Endothelial cell of umbilical vein (primary cell): ENCODE data around the gene PEBP1. TPM values are rescaled to one million over a fixed set of nuclear protein-coding genes. Genes with fewer than 3 reads are reported as not detected.

ENCODE experiments used
- BruUV-seq: library from RNA; stranded (reverse); fragments of 400-500 nt; replicated peaks from 2 replicates; lab custom pipeline; 2021; lab: Mats Ljungman, UMichigan
- CTCF ChIA-PET: fragments of 300-600, 350-600 bp; sonication (Branson Sonifier 250); formaldehyde crosslinking; loops from one replicate; lab custom pipeline; 2021; ENCODE audit warnings: antibody characterized with exemption, inconsistent platforms; lab: Charles Lee
- POLR2A ChIA-PET: fragments of 300-600, 350-600 bp; sonication (Branson Sonifier 250); formaldehyde crosslinking; loops from one replicate; lab custom pipeline; 2021; ENCODE audit warnings: antibody characterized with exemption, inconsistent platforms; lab: Charles Lee
- DNase-seq: peaks from one replicate; pipeline ENCODE4 v3.0.0-alpha.2; 2011; ENCODE audit warnings: low read depth, low spot score
- FAIRE-seq: peaks from 2 replicates; lab custom pipeline; 2011; peaks lifted over from hg19 to GRCh38; lab: Jason Lieb, UNC
- H2AFZ ChIP-seq: 2 replicates; pipeline ENCODE4 v1.6.0; 2012; ENCODE audit warnings: low read depth, low read length, control low read depth, inconsistent platforms
- H3K27ac ChIP-seq: 2 replicates; pipeline ENCODE4 v1.5.1; 2011; ENCODE audit warnings: low read depth, mild to moderate bottlenecking, control low read depth, low read length, moderate library complexity; ENCODE audit not compliant: insufficient read depth
- H3K27me3 ChIP-seq, 2 experiments: 2 replicates each; pipeline versions ENCODE4 v1.6.0 to v1.6.1; 2011; ENCODE audit warnings: low read length in 2 of 2, mixed read lengths in 1 of 2; ENCODE audit not compliant: control insufficient read depth in 2 of 2, insufficient read depth in 2 of 2
- H3K36me3 ChIP-seq, 2 experiments: 2 replicates in 1 of 2; 3 replicates in 1 of 2; pipeline ENCODE4 v1.5.1; 2011; ENCODE audit warnings: low read length in 2 of 2, mild to moderate bottlenecking in 1 of 2, moderate library complexity in 1 of 2; ENCODE audit not compliant: control insufficient read depth in 2 of 2, insufficient read depth in 2 of 2; ENCODE audit errors: extremely low read depth in 1 of 2
- H3K4me1 ChIP-seq: 3 replicates; pipeline ENCODE4 v1.5.1; 2011; ENCODE audit warnings: mild to moderate bottlenecking, low read length; ENCODE audit not compliant: control insufficient read depth, insufficient read depth; ENCODE audit errors: extremely low read depth
- H3K4me2 ChIP-seq: 2 replicates; pipeline ENCODE4 v1.6.1; 2011; ENCODE audit warnings: low read length, control low read depth, mixed read lengths; ENCODE audit not compliant: insufficient read depth
- H3K4me3 ChIP-seq, 3 experiments: fragments of 200-600 bp in 1 of 3; sonication (generic), shearing (Covaris generic) in 1 of 3; replicated peaks in 1 of 3; 2 replicates each; pipeline ENCODE4 v1.5.1; 2011 to 2016; ENCODE audit warnings: control low read depth in 3 of 3, low read length in 3 of 3, mild to moderate bottlenecking in 2 of 3, inconsistent platforms in 1 of 3, low read depth in 1 of 3, moderate library complexity in 1 of 3; ENCODE audit not compliant: insufficient read depth in 1 of 3
- H3K79me2 ChIP-seq: 2 replicates; pipeline ENCODE4 v1.6.0; 2012; ENCODE audit warnings: low read length, inconsistent platforms; ENCODE audit not compliant: control insufficient read depth, insufficient read depth
- H3K9ac ChIP-seq: replicated peaks from 2 replicates; pipeline ENCODE3; 2011; ENCODE audit warnings: low read length, control low read depth; ENCODE audit not compliant: insufficient read depth; ENCODE audit errors: extremely low read depth
- H3K9me1 ChIP-seq: replicated peaks from 3 replicates; pipeline ENCODE4 v1.6.0; 2011; ENCODE audit warnings: mild to moderate bottlenecking, low read length; ENCODE audit not compliant: control insufficient read depth, insufficient read depth; ENCODE audit errors: extremely low read depth
- H3K9me3 ChIP-seq: replicated peaks from 2 replicates; pipeline ENCODE4 v1.5.1; 2012; ENCODE audit warnings: low read length, inconsistent platforms; ENCODE audit not compliant: control insufficient read depth, insufficient read depth
- H4K20me1 ChIP-seq: replicated peaks from 2 replicates; pipeline ENCODE3; 2011; ENCODE audit warnings: mild to moderate bottlenecking, low read length; ENCODE audit not compliant: control insufficient read depth, insufficient read depth; ENCODE audit errors: extremely low read depth
- CTCF ChIP-seq, 2 donors: IDR thresholded peaks; 1 replicate in 1 of 2; 2 replicates in 1 of 2; pipeline ENCODE4 v1.5.1; 2011; ENCODE audit warnings: low read length in 2 of 2, mild to moderate bottlenecking in 2 of 2, moderate library complexity in 2 of 2, control low read depth in 1 of 2, inconsistent platforms in 1 of 2, low read depth in 1 of 2; ENCODE audit not compliant: insufficient read depth in 1 of 2; ENCODE audit errors: extremely low read depth in 1 of 2
- MAX ChIP-seq: IDR thresholded peaks from 2 replicates; pipeline ENCODE4 v1.6.1; 2011; ENCODE audit not compliant: insufficient read depth, insufficient read length
- dilution Hi-C: fragments of 300-500 bp; cut with MboI; formaldehyde crosslinking; loops from one replicate; pipeline ENCODE4 v1.15.0; 2019; ENCODE audit warnings: low sequenced_read_pairs; ENCODE audit not compliant: extremely low pct_ligation_motif_present
- intact Hi-C: fragments of 100-400 bp; cut with micrococcal nuclease; formaldehyde crosslinking; loops from one replicate; pipeline ENCODE4 v1.10.0; 2022
- polyA plus RNA-seq, 4 experiments: library from polyadenylated mRNA; depleted of rRNA in 3 of 4; stranded (reverse) in 3 of 4; unstranded in 1 of 4; fragments of >200 nt; gene quantifications; 2 replicates each; pipeline versions ENCODE4 v1.2.1 to v1.2.3, GENCODE V29; 2011 to 2012; ENCODE audit warnings: missing spikeins in 1 of 4
- total RNA-seq: library from RNA; stranded (reverse); gene quantifications from 2 replicates; pipeline ENCODE4 v1.2.3, GENCODE V29; 2021

PEBP1 gene
- total and polyA plus RNA-seq, 2 donors (not counting 3 experiments of a cell fraction or from before 2014, with no cell fraction given): 185 to 261 TPM

- no TSS peak for BruUV-seq
- peak; percentile 88 for FAIRE-seq
- no peaks in the 10 kb centered on the region for H3K9me3 ChIP-seq
Observed at GRCh38 chr12:118120579-118121363, 15.2 kb upstream of the PEBP1 start.

More at GRCh38 chr12:118120579-118121363, 15.2 kb upstream of the PEBP1 start:
- POLR2A ChIA-PET: no interaction called here
- Histone ChIP-seq H3K27me3 (no peaks in the 10 kb centered on the region), H3K79me2 (no peaks in the 10 kb centered on the region), H3K36me3 (no peaks in the 10 kb centered on the region), H3K27ac (peak overlapping the region; percentile 24), H3K4me2 (no peak overlapping the region), H3K9ac (peak overlapping the region; percentile 69), H3K9me1 (no peaks in the 10 kb centered on the region), H2AFZ (peak overlapping the region; percentile 54), H3K4me1 (no peaks in the 10 kb centered on the region), H3K4me3 (no peak overlapping the region), H4K20me1 (no peaks in the 10 kb centered on the region)
- dilution Hi-C loops (no loop called here), intact Hi-C loops (loop anchor here (1.0 to 5.0 kb wide), 5 partner anchors 16 to 917 kb away; partner anchors contain the start of genes PEBP1, SUDS3 and VSIG10)
- TF ChIP-seq MAX: no peak
- TF ChIP-seq CTCF (IDR thresholded peaks at IDR 0.05; ENCODE audit: extremely low read depth in 1 of 2, insufficient read depth in 1 of 2, low read depth in 1 of 2, low read length in 2 of 2): peak; percentile 22 to 67
- peak; percentile 52 for DNase-seq
- CTCF ChIA-PET: interaction anchor here (0.6 to 4.1 kb wide), 28 partner anchors 8 to 1292 kb away, joined by 3 to 60 read pairs (median 4); partner anchors contain the start of genes PEBP1, SUDS3, TAOK3 and VSIG10
